Measurements from ENCODE around the gene RPLP1.

GRCh38 chr15:69459066-69459465, 6.4 kb downstream of the RPLP1 start:
- TF ChIP-seq RCOR1 (IDR thresholded peaks at IDR 0.05; ENCODE audit: low read length) (no peak), CTCF (IDR thresholded peaks at IDR 0.05) (no peak), CHD2 (IDR thresholded peaks at IDR 0.05; ENCODE audit: low read length, partially characterized antibody) (no peak), PBX3 (IDR thresholded peaks at IDR 0.05) (no peak), POLR2AphosphoS5 (IDR thresholded peaks at IDR 0.05; ENCODE audit: low read depth, low read length) (no peak), RAD21 (IDR thresholded peaks at IDR 0.05; ENCODE audit: low read length) (no peak), SMC3 (IDR thresholded peaks at IDR 0.05; ENCODE audit: low read depth, low read length) (no peak), YY1 (IDR thresholded peaks at IDR 0.05; ENCODE audit: low read depth) (no peak), EP300 (IDR thresholded peaks at IDR 0.05; ENCODE audit: borderline replicate concordance in 1 of 2, low read depth in 1 of 2, low read length in 1 of 2) (no peak)
